Activated effector memory CD4-positive, alpha-beta T cell treated with Interleukin-2 at 50 U/mL for 16 hours (primary cell): Measurements from ENCODE around the gene SCPEP1.
"Not testable (repeated sequence)": the region's sequence is repeated elsewhere in the genome, so short reads cannot be mapped to it uniquely, and the experiment has no call there.

Source experiments
- DNase-seq: peaks from one replicate; pipeline ENCODE4 v3.0.0-alpha.2; 2020

SCPEP1 gene

DNA sequence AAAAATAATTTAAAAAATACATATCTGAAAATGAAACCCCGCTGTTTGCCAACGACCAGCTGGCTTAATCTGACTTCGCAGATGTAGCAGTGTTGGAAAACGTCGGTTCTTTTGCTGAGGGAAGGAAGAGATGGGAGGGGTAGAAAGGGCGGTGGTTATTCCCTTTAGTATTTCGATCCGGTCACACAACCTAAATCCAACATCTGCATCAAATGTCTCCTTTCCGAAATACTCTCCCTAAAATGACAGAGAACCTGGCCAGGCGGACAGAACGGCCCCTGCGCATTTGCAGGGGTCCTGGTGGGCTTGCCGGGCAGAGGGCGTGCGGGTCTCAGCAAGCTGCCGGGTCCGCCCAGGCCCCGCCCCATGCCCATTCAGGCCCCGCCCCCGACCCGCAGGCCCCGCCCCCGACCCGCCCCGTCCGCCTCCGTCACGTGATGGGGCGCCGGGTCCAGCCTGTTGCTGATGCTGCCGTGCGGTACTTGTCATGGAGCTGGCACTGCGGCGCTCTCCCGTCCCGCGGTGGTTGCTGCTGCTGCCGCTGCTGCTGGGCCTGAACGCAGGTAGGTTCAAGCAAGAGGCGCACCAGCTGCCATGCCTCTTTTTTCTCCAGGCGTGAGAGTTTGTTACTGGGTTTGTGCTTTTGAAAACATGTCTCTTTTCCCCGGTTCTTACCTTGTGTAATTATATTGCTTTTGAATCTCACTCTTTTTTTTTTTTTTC lies at the start of gene SCPEP1:
SCPEP1 (plus strand) TSS at position 459 of the 723 bp plus-strand sequence; CDS start at position 488, 29 bp downstream.
- peak; percentile 81 for DNase-seq

- no peak for DNase-seq
Measured at GRCh38 chr17:56928586-56928985, 49.3 kb upstream of the SCPEP1 start.

- DNase-seq, result no peak
Measured at GRCh38 chr17:56929362-56929969, 48.5 kb upstream of the SCPEP1 start.

GRCh38 chr17:56930739-56931337 lies 47.1 kb upstream of the SCPEP1 start:
- DNase-seq, result no peak

DNA sequence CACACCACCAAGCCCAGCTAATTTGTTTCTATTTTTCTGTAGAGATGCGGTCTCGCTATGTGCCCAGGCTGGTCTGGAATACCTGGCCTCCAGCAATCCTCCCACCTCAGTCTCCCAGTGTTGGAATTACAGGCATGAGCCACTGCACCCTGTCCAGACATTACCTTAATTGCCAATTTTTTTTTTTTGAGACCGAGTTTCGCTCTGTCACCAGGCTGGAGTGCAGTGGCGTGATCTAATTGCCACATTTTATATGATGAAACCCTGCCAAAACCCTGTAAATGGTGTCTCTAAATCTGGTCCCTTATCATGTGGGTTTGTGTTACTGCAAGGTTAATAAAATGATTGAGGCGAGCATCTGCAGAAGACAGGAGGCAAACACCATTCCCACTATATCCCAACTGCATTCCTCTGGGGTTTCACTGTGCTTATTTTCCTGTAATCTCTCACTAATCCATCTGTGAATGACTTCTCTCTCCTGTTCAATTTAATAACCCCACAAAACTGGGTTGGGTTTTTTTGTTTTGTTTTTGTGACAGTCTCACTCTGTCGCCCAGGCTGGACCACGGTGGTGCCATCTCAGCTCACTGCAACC lies 44.7 kb upstream of the SCPEP1 start:
- DNase-seq, result no peak

DNA sequence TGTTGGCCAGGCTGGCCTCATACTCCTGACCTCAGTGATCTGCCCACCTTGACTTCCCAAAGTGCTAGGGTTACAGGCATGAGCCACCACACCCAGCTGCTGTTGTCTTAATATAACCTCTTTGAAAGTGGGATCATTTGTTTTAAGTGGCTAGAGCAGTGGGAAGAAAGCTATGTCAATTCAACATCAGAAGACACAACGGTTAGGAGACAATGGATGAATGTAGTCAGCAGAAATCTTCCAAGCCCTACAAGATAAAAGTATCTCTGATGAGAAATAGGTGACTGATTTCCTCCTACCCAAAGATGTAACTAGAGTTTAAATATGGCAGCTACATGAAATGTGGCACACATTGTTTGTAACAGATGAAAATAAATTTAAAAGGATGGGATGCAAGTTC lies 44.1 kb upstream of the SCPEP1 start:
- no peak for DNase-seq

- DNase-seq, result no peak
Measured at GRCh38 chr17:56934280-56934679, 43.7 kb upstream of the SCPEP1 start.

- DNase-seq, result no peak
Measured at GRCh38 chr17:56935461-56935860, 42.5 kb upstream of the SCPEP1 start.

DNA sequence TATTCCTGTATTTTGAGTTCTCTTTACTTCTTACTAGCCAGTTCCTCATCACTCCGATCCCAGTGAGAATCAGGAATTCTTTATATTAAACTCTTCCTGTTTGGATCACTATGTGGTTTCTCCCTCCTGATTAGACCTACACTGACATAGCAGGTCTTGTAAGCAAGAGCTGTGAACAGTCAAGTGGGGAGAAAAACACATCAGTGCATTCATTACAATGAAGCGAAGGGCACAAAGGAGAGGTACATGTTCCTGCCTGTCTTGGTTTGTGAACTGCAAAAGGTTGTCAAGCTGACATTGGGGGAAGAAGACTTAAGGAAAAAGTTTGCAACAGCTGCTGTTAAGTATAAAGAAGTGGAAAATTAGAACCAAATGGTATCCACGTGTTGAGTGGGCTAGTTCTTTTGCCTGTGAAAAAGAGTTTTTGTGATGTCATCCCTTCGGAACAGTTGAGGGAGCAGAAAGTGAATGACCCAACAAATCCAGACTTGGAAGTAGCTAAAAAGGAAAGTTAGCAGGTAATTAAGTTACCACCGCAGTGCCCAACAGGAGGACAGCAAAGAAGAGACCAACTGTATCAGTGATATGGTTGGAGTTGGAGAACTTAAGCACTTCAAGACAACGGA lies 41.1 kb upstream of the SCPEP1 start:
- DNase-seq, result no peak

GRCh38 chr17:56937687-56938086 lies 40.2 kb upstream of the SCPEP1 start:
- no peak for DNase-seq

- not testable (repeated sequence) for DNase-seq
Measured at GRCh38 chr17:56938206-56938605, 39.7 kb upstream of the SCPEP1 start.

- DNase-seq, result no peak
Measured at GRCh38 chr17:56939869-56940484, 38.0 kb upstream of the SCPEP1 start.

- no peak for DNase-seq
Measured at GRCh38 chr17:56943505-56944125, 34.3 kb upstream of the SCPEP1 start.

- no peak for DNase-seq
Measured at GRCh38 chr17:56945938-56946505, 31.9 kb upstream of the SCPEP1 start.

GRCh38 chr17:56947741-56948140 lies 30.2 kb upstream of the SCPEP1 start:
- DNase-seq, result no peak

DNA sequence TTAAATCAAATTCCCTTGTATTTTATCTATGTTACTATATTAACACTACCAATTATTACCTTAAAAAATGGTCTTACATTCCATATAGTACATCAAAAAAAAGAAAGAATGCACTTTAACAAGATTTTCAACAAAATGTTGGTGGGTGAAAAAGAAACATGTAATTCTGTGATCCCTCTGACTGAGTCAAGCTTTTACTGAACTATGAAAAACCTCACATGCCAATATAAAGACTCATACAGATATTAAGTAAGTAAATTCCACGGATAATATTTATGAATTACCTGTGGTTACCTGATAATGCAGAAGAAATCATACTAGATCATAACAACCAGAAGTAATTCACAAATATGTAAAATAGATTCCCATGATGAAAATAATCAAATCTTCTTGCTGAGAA lies 29.4 kb upstream of the SCPEP1 start:
- DNase-seq, result no peak

DNA sequence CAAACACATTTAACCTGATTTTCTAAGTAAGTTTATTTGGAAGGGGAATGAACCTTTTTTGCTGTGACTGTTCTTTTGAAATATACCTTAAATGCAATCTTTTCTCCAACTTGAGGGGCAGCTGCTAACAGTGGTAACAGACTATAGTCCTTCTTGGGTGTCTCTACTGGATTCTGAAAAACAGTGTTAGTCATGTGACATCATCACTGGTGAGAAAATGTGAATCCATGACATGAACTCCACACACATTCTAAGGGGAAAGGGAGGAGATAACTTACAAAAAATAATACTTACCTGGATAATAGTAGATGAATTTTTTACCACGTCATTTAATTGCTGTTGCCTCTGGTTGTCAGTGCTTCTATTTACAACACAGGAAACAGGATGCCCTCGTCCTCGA lies 28.3 kb upstream of the SCPEP1 start:
- no peak for DNase-seq

DNA sequence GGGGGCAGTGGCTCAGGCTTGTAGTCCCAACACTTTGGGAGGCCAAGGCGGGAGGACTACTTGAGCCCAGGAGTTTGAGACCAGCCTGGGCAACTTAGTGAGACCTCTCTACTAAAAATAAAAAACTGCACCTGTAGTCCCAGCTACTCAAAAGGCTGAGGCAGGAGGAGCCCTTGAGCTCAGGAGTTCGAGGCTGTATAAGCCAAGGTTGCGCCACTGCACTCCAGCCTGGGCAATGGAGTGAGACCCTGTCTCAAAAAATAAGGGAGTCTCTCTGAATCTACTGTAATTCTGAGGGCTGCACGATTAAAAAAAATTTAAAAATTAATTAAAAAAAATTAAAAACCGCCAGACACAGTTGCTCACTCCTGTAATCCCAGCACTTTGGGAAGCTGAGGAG lies 20.9 kb upstream of the SCPEP1 start:
- DNase-seq, result no peak

GRCh38 chr17:56960596-56961538 lies 17.1 kb upstream of the SCPEP1 start, which contains the start of gene COIL:
Gene COIL, minus strand, starts transcription at chr17:56961050. Its CDS starts 31 bp downstream, at chr17:56961019.
- DNase-seq, result peak; percentile 86

GRCh38 chr17:56965241-56965640 lies 12.7 kb upstream of the SCPEP1 start:
- DNase-seq, result not testable (repeated sequence)

DNA sequence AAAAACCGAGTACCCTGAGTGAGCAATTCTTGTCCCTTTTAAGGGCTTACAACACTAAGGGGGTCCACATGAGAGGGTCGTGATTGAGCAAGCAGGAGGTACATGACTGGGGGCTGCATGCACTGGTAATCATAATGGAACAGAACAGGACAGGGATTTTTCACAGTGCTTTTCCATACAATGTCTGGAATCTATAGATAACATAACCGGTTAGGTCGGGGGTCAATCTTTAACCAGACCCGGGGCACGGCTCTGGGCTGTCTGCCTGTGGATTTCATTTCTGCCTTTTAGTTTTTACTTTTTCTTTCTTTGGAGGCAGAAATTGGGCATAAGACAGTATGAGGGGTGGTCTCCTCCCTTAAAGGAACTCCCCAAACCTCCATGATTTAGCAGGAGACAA lies 12.2 kb upstream of the SCPEP1 start:
- not testable (repeated sequence) for DNase-seq
